Fibroblast of skin of abdomen (primary cell): ENCODE results near the gene CFAP61.
"Not testable (repeated sequence)": the region's sequence is repeated elsewhere in the genome, so short reads cannot be mapped to it uniquely, and the experiment has no call there.

Experiments used
- DNase-seq: peaks from one replicate; pipeline ENCODE4 v3.0.0-alpha.2; 2013

Gene CFAP61

DNA sequence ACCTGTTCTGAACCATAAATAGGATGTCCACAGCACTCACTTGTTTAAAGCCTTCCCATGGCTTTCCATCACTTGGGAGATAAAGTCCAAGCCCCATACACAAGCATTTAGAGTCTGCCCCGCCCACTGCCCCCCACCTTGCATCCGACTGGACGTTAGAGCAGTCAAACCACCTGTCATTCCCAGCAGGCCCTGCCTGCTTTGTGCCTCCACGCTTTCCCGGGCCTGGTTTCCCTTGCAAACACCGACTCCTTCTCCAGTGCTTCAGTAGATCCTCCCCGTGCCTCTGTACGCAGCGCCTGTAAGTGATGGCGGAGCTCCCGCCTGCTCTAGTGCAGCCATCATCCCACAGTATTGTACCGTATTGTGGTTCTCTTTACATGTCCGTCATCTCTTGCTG lies 277.2 kb downstream of the CFAP61 start:
- no peak for DNase-seq

GRCh38 chr20:20331156-20331555 lies 278.8 kb downstream of the CFAP61 start:
- no peak for DNase-seq

DNA sequence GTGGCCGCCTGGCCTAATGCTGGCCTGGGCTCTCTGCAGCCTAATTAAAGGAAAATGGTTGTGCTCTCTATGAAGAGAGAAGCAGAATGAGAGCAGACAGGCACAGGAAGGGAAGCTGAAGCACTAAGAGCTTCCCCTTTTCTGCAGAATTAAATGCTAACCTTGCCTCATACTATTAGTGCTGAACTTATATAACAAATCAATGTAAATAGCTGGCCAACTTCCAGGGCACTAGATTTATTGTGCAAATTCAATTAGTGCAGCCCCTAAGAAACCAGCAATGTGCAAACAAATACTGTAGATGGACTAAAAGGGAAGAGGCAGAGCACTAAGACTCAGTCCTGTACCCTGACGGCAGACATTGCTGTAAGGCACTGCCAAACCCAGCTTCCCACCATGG lies 279.5 kb downstream of the CFAP61 start:
- DNase-seq, result no peak

DNA sequence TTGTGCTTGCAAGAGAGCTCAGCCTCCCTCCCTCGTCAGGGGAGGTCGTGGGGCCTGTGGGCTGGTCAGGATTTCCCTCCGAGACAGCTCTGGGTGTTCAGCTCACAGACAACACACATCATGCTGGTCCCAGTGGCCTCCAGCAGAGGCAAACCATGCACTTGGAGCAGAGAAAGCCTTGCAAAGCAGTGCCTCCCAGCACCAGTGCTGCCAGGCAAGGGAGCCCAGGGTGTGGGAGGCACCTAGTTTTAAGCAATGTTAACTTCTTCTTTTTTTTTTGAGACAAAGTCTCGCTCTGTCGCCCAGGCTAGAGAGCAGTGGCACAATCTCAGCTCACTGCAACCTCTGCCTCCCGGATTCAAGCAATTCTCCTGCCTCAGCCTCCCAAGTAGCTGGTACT lies 281.5 kb downstream of the CFAP61 start:
- no peak for DNase-seq

DNA sequence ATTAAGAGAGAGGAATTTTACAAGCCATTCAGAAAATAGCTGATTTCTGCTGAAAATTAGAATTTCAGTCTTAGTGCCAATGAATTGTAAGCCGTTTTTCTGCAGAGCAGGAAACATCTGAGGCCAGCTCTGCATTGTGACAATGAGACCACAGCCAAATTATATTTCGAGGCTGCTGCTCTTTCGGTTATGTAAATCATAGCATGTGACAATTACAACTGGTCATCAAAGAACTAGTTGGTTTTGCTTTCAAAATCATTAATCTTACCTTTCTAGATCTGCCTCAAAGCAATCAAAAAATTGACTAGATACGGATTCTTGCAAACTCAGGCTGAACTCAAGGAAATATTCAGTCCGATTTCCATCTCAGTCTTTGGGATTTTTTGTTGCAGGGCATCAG lies 282.2 kb downstream of the CFAP61 start:
- no peak for DNase-seq

GRCh38 chr20:20338133-20338730 lies 285.9 kb downstream of the CFAP61 start:
- DNase-seq, result no peak

GRCh38 chr20:20340443-20340842 lies 288.1 kb downstream of the CFAP61 start:
- no peak for DNase-seq

- no peak for DNase-seq
These were observed 289.0 kb downstream of the CFAP61 start for GRCh38 chr20:20341371-20341770.

- DNase-seq, result no peak
These were observed 289.7 kb downstream of the CFAP61 start for GRCh38 chr20:20342066-20342465.

GRCh38 chr20:20343932-20344331 lies 291.6 kb downstream of the CFAP61 start:
- DNase-seq, result no peak

- DNase-seq, result no peak
These were observed 292.1 kb downstream of the CFAP61 start for GRCh38 chr20:20344476-20344875.

- no peak for DNase-seq
These were observed 301.2 kb downstream of the CFAP61 start for GRCh38 chr20:20353576-20353975.

- DNase-seq, result not testable (repeated sequence)
These were observed 303.2 kb downstream of the CFAP61 start for GRCh38 chr20:20355503-20355902.

- DNase-seq, result no peak
These were observed 306.5 kb downstream of the CFAP61 start for GRCh38 chr20:20358801-20359200.

- DNase-seq, result no peak
These were observed 307.3 kb downstream of the CFAP61 start for GRCh38 chr20:20359628-20360027.

DNA sequence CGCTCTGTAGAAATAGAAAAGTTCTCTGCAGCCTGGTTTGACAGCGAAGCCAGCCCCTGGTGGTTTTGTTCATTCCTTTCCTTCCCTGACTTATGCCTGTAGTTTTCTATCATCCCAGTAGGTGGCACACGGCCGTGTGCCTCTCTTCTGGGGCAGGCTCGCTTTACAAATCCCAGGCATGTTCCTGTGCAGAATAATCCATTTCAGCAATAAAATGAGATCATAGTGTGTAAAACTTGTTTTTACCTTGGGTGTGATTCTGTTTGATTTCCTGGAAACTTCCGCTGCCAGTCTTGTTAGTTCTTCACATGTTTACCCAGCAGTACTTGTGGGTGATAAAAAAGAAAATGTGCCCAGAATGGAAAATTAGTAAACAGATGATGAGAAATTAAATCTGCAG lies 308.1 kb downstream of the CFAP61 start:
- peak; percentile 58 for DNase-seq

DNA sequence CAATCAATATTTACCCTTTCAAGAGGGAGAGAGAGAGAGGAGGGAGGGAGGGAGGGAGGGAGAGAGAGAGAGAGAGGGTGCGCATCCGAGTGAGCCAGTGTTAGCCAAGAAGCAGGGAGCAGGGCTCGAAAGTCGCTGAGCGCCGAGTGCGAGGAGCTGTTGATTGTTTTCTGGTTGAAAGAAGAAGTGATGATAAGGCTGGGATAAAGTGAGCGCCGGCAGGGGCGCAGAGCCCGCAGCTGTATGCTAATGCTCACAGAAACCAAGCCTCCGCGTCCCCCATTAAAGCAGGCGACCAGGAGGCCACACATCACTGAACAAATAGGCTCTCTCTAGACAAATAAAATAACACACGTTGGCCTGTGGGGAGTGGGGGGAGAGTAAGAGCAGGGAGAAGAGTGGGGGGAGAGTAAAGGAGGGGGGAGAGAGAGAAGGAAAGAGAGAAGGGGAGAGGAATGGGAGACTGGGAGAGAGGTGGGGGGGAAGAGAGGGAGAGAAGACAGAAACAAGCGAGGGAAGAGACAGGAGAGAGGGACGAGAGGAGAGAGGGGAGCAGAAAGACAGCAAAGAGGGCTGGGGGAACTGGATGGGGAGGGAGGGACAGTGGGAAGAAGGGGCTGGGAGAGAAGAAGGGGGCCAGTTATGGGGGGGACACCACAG lies 310.6 kb downstream of the CFAP61 start:
- no peak for DNase-seq

GRCh38 chr20:20363434-20363798 lies 311.1 kb downstream of the CFAP61 start:
- no peak for DNase-seq

- no peak for DNase-seq
These were observed 311.7 kb downstream of the CFAP61 start for GRCh38 chr20:20363799-20364592.

GRCh38 chr20:20364593-20365479 lies 312.5 kb downstream of the CFAP61 start:
- no peak for DNase-seq

DNA sequence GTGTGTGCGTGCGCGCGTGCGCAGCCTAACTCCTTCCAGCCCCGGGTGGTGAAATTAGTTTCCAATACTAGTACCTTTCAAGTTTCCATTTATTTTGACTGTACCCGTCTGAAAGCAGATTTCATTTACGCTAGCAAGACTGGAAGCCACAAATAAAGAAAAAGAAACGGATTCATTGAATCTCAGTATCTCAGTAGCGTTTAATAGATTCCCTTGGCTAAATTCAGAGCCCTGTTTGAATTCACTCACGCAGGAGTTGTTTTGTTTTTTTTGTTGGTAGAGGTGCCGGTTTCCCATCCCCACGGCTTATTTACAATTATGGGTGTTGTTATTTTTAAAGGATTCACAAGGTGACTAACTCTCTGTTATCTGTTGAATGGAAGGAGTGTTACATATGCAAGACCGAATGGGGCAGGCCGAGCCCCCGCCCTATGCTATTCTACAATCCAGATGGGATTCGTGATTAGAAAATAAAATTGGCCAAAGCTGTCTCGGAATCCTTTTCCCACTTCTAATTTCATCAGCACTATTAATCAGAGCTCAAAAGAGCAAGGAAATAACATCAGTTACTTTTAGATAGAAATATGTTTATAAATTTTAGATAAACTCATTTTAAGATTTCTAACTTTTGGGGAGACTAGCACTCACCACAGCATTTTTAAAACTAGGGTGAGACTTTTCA lies 313.3 kb downstream of the CFAP61 start:
- DNase-seq, result no peak

DNA sequence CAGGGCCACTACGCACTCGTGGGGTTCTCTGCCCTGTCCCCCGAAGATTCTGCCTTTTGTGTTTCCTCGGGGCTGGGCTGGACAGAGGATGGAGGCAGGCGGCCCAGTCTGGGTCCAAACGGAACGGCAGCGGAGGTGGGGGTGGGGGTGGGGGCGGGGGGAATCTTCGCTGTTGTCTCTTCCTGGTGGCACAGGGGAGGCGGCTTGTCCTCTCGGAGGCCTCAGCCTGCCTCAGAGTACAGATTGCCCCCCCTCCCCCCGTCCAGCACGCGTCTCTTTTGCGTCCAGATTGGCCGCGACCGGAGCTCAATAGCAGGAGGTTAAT lies 314.2 kb downstream of the CFAP61 start:
- DNase-seq, result no peak
